Activated T-helper 1 cell treated with anti-CD3 and anti-CD28 coated beads, Interleukin-12 subunit alpha, Interleukin-12 subunit beta, Interleukin-2, Interleukin-4 antibody, amounts not matched to agents 30 ng/mL and 10 ng/mL and 1 ng/mL, durations not matched to agents 14 hours and 24 hours and 36 hours (primary cell): ENCODE data around the gene UGP2. TPM values are rescaled to one million over a fixed set of nuclear protein-coding genes. Genes with fewer than 3 reads are reported as not detected.
"Not testable (repeated sequence)": the region's sequence is repeated elsewhere in the genome, so short reads cannot be mapped to it uniquely, and the experiment has no call there.

Experiments
- DNase-seq: peaks from one replicate; pipeline ENCODE4 v3.0.0; 2021; ENCODE audit warnings: low spot score
- H3K27ac Mint-ChIP-seq: one replicate; pipeline ENCODE4 v1.8.0; 2021; ENCODE audit warnings: mild to moderate bottlenecking, mixed read lengths
- H3K27me3 Mint-ChIP-seq: one replicate; pipeline ENCODE4 v1.8.0; 2022; ENCODE audit warnings: mild to moderate bottlenecking, moderate library complexity, mixed read lengths; ENCODE audit not compliant: insufficient read depth
- H3K36me3 Mint-ChIP-seq: one replicate; pipeline ENCODE4 v1.8.0; 2021; ENCODE audit warnings: low read depth, mixed read lengths
- H3K4me1 Mint-ChIP-seq: one replicate; pipeline ENCODE4 v1.8.0; 2021; ENCODE audit warnings: low read depth, mixed read lengths
- H3K4me3 Mint-ChIP-seq: one replicate; pipeline ENCODE4 v1.8.0; 2021; ENCODE audit warnings: mild to moderate bottlenecking, moderate library complexity, mixed read lengths
- H3K9me3 Mint-ChIP-seq: one replicate; pipeline ENCODE4 v1.8.0; 2021; ENCODE audit warnings: mixed read lengths
- intact Hi-C: fragments of 100-400 bp; cut with micrococcal nuclease; formaldehyde crosslinking; loops from one replicate; pipeline ENCODE4 v1.15.1; 2024
- total RNA-seq: library from RNA; stranded (reverse); gene quantifications from 2 replicates; pipeline ENCODE4 v1.2.3, GENCODE V29; 2022

The UGP2 gene
- total RNA-seq: 60.3 and 65.9 TPM in 2 replicates

DNA sequence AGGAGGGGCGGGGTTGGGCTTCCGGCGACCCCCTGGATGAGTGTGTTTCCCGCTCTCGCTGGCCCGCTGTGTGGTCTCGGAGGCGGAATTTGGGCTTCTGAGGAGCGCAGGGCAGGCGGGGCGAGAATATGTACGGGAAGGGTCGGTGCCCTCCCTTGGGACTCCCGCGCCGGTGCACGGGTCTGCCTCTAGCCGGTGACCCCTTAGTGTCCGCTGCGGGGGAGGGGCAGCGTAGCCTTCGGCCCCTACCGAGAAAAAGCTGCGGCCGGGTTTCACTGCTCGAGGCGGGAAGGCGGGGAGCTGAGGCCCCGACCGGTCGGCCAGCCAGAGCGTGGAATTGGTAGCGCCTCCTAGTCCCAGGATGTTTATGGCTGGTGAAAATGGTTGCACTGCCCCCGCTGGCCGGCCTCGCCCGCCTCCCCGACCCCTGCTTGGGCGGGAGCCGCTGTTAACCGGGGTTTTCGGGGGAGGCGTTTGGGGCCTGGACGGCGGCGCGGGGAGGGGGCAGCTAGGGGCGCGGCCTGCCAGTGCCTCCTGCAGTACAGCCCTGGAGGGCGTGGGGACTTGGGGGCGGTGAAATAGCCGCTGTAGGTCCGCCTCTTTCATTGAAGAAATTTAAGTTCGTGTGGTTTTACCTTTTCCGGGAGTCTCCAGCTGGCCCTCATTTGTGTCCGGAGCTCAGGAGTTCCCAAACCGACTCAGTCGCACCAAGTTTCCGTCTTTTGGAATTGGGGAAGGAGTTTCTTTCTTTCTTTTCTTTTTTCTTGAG is at the start of gene UGP2:
TSS of gene UGP2 (plus strand) at position 643 of the 769 bp plus-strand sequence. CDS start 290 bp downstream, outside the sequence.
- Mint-ChIP-seq H3K27me3 (no peaks in the 10 kb centered on the region), H3K36me3 (peaks cover 16% of the 10 kb centered on the region), H3K4me3 (peak within 1 kb of the TSS; percentile 99), H3K27ac (peak within 1 kb of the TSS; percentile 99), H3K9me3 (no peaks in the 10 kb centered on the region), H3K4me1 (peaks cover 47% of the 10 kb centered on the region)
- DNase-seq: peak; percentile 83
- intact Hi-C loops: loop anchor here (1.0 to 10.0 kb wide), 14 partner anchors 9 to 1957 kb away; partner anchors contain the start of genes ACTR2, AFTPH, CCT4 and CEP68

DNA sequence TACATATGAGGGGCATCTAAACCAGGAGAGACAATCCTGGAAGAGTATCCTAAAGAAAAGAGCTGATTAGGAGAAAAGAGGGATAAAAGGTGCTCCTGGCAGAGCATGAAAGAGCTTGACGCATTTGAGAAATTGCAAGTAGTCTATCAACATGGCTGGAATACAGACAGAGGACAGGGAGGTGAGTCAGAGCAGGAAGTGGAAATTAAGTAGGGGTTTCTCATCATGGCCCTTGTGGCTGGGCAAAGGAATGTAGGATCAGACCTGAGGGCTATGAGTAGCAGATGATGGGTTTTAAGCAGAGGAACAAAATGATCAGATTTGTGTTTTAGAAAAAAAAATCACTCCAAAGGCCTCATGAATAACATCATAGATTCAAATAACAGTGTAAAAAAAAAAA is 49.2 kb upstream of the UGP2 start:
- DNase-seq: no peak
- Mint-ChIP-seq H3K27me3 (no peaks in the 10 kb centered on the region), H3K9me3 (peaks cover 7% of the 10 kb centered on the region), H3K4me1 (no peaks in the 10 kb centered on the region), H3K27ac (no peak overlapping the region), H3K4me3 (no peak overlapping the region), H3K36me3 (no peaks in the 10 kb centered on the region)
- intact Hi-C loops: no loop called here

DNA sequence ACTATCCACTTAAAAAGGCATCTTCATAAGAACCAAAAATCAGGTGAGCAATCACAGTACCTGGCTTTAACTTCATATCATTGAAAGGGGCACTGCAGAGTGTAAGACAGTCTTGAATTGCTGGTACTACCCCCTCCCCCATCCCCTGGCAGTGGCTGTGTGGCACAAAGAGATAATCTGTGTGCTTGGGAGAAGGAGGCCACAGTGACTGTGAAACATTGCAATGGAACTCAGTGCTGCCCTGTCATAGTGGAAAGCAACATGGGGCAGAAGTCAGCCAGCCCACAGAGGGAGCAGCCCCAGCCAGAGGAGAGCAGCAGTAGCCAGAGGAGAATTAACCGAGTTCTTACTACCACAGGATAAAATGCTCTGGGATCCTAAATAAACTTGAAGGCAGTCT is 45.3 kb upstream of the UGP2 start:
- intact Hi-C loops: no loop called here
- DNase-seq: no peak
- Mint-ChIP-seq H3K9me3 (peaks cover 7% of the 10 kb centered on the region), H3K36me3 (no peaks in the 10 kb centered on the region), H3K27ac (no peak overlapping the region), H3K4me1 (no peaks in the 10 kb centered on the region), H3K4me3 (no peak overlapping the region), H3K27me3 (peaks cover 1% of the 10 kb centered on the region)

DNA sequence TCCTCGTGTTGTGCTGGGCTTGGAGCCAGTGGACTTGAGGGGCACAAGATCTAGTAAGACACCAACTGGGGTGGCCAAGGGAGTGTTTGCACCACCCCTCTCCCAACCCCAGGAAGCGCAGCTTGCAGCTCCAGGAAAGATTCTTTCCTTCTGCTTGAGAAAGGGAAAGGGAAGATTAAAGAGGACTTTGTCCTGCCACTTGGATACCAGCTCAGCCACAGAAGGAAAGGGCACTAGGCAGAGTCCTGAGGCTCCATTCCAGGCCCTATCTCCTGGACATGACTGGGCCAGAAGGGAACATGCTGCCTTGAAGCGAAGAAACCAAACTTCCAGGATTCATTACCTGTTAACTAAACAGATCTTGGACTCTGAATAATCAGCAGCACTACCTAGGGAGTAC is 44.9 kb upstream of the UGP2 start:
- H3K4me1 Mint-ChIP-seq: no peaks in the 10 kb centered on the region
- intact Hi-C loops: no loop called here
- no peak overlapping the region for H3K27ac Mint-ChIP-seq
- H3K36me3 Mint-ChIP-seq: no peaks in the 10 kb centered on the region
- DNase-seq: no peak
- H3K27me3 Mint-ChIP-seq: peaks cover 1% of the 10 kb centered on the region
- H3K4me3 Mint-ChIP-seq: no peak overlapping the region
- peaks cover 7% of the 10 kb centered on the region for H3K9me3 Mint-ChIP-seq

DNA sequence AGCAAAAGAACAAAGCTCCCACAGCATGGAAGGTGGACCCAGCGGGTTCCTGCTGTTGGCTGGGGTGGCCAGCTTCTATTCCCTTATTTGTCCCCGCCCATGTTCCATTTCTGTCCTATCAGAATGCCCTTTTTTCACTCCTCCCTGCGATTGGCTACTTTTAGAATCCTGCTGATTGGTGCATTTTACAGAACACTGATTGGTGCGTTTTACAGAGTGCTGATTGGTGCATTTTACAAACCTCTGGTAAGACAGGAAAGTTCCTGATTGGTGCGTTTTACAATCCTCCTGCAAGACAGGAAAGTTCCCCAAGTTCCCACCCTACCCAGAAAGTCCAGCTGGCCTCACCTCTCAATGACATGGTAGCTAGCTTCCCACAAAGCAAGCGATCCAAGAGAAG is 40.2 kb upstream of the UGP2 start:
- no peaks in the 10 kb centered on the region for H3K4me1 Mint-ChIP-seq
- H3K27me3 Mint-ChIP-seq: peaks cover 3% of the 10 kb centered on the region

DNA sequence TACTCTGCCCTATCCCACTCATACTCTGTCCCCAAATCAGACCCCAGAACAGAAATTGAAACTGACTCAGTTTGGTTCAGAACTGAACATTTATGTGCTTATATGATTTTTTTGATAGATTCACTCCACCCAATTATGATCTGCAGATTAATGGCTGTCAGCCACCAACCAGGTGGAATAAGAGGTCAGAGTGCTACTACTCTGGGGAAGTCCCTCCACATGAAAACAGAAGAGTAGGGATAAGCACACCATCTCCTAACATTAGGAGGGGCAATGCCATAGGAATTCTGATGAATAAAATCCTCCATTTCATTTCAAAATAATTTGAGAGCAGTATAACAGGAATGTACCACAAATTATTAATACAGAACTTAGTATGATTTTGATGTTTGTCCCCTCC is 36.3 kb upstream of the UGP2 start:
- no peak for DNase-seq
- H3K4me1 Mint-ChIP-seq: no peaks in the 10 kb centered on the region

More for the DNA sequence above, 40.2 kb upstream of the UGP2 start:
- Mint-ChIP-seq H3K9me3 (no peaks in the 10 kb centered on the region), H3K4me3 (no peak overlapping the region), H3K27ac (no peak overlapping the region), H3K36me3 (no peaks in the 10 kb centered on the region)
- intact Hi-C loops: no loop called here
- no peak for DNase-seq

DNA sequence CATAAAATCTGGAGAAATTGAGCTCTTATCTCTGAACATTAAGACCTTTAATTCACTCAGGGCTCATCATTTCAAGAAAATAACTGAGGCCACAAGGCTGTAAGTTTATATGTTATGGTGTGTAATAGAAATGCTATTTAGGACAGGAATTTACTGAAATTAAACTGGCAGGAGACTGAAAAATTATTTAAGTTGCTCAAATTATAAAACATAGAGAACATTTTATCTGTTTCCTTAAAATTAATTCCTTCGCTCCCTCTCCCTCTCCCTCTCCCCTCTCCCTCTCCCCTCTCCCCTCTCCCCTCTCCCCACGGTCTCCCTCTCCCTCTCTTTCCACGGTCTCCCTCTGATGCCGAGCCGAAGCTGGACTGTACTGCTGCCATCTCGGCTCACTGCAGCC is 33.7 kb upstream of the UGP2 start:
- H3K27ac Mint-ChIP-seq, H3K27me3 Mint-ChIP-seq, H3K36me3 Mint-ChIP-seq, H3K4me1 Mint-ChIP-seq, H3K4me3 Mint-ChIP-seq, DNase-seq, H3K9me3 Mint-ChIP-seq, intact Hi-C loops: not testable (repeated sequence)

More for the DNA sequence above, 36.3 kb upstream of the UGP2 start:
- intact Hi-C loops: no loop called here
- Mint-ChIP-seq H3K27ac (no peak overlapping the region), H3K4me3 (no peak overlapping the region), H3K36me3 (no peaks in the 10 kb centered on the region), H3K9me3 (no peaks in the 10 kb centered on the region), H3K27me3 (peaks cover 2% of the 10 kb centered on the region)

DNA sequence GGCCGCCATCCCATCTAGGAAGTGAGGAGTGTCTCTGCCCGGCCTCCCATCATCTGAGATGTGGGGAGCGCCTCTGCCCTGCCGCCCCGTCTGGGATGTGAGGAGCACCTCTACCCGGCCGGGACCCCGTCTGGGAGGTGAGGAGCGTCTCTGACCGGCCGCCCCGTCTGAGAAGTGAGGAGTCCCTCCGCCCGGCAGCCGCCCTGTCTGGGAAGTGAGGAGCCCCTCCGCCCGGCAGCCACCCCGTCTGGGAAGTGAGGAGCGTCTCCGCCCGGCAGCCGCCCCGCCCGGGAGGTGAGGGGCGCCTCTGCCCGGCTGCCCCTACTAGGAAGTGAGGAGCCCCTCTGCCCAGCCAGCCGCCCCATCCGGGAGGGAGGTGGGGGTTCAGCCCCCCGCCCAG is 32.8 kb upstream of the UGP2 start:
- DNase-seq, H3K36me3 Mint-ChIP-seq, H3K9me3 Mint-ChIP-seq, H3K27ac Mint-ChIP-seq, H3K27me3 Mint-ChIP-seq, H3K4me3 Mint-ChIP-seq, intact Hi-C loops, H3K4me1 Mint-ChIP-seq: not testable (repeated sequence)

DNA sequence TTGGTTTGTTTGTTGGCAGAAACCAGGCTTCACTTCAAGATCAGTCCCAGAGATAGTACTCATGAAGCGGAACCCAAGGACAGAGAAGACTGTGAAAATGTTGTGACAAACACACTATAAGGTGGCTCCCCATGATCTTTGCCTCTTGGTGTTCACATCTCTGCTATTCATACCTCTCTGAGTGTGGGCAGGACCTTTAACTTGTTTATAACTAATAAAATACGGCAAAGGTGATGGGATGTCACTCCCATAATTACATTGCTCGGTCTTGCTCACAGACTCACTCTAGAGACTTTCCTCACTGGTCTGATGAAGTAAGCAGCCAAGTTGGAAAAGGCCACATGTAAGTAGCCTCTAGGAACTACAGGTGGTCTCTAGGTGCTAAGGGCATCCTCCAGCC is 30.6 kb upstream of the UGP2 start:
- intact Hi-C loops: no loop called here
- H3K4me3 Mint-ChIP-seq: no peak overlapping the region
- peaks cover 8% of the 10 kb centered on the region for H3K27me3 Mint-ChIP-seq
- no peaks in the 10 kb centered on the region for H3K9me3 Mint-ChIP-seq
- H3K4me1 Mint-ChIP-seq: no peaks in the 10 kb centered on the region
- no peak overlapping the region for H3K27ac Mint-ChIP-seq
- no peak for DNase-seq
- H3K36me3 Mint-ChIP-seq: no peaks in the 10 kb centered on the region

DNA sequence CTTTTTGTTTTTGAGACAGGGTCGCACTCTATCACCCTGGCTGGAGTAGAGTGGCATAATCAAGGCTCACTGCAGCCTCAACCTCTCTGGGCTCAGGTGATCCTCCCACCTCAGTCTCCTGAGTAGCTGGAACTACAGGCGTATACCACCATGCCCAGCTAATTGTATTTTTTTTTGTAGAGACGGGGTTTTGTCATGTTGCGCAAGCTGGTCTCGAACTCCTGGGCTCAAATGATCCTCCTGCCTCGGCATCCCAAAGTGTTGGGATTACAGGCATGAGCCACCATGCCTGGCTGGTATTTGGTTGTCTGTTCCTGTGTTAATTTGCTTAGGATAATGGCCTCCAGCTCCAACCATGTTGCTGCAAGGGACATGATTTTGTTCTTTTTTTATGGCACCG is 29.8 kb upstream of the UGP2 start:
- H3K36me3 Mint-ChIP-seq, H3K4me1 Mint-ChIP-seq, intact Hi-C loops, H3K27me3 Mint-ChIP-seq, H3K9me3 Mint-ChIP-seq, H3K4me3 Mint-ChIP-seq, H3K27ac Mint-ChIP-seq, DNase-seq: not testable (repeated sequence)

DNA sequence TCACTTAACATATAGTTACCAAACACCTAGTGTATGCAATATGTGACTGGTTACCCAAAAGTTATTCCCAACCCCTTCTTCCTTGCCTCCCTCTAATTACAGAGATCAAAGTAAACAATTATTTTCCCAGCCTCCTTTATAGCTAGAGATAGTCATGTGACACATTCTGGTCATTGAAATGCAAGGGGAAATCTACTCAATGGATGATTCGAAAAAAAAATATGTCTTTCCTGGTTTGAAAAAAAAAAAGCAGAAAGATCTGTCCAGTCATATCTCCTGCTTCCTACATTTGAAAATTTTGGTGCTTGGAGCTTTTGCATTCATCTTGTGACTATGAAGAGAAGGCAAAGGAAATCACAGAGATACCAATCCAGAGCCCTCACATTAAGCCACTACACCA is 27.6 kb upstream of the UGP2 start:
- Mint-ChIP-seq H3K36me3 (no peaks in the 10 kb centered on the region), H3K4me1 (no peaks in the 10 kb centered on the region), H3K27ac (no peak overlapping the region), H3K27me3 (peaks cover 8% of the 10 kb centered on the region), H3K4me3 (no peak overlapping the region), H3K9me3 (no peaks in the 10 kb centered on the region)
- no peak for DNase-seq
- intact Hi-C loops: no loop called here

DNA sequence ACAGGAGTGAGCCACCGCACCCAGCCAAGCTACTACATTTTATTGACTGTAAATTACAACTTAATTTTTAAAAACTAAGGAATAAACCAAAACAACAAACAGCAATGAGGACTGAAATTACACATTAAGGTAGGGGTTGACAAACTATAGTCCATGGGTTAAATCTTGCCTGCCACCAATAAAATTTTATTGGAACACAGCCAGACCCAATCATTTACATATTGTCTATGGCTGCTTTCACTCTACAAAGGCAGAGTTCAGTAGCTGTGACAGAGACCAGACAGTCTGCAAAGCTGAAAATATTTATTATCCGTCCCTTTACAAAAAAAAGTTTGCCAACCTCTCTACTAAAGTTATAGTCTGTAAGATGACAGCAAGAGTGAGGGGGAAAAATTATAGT is 24.3 kb upstream of the UGP2 start:
- Mint-ChIP-seq H3K4me3 (no peak overlapping the region), H3K27me3 (no peaks in the 10 kb centered on the region), H3K4me1 (no peaks in the 10 kb centered on the region), H3K27ac (no peak overlapping the region), H3K9me3 (no peaks in the 10 kb centered on the region), H3K36me3 (no peaks in the 10 kb centered on the region)
- no peak for DNase-seq
- intact Hi-C loops: no loop called here

DNA sequence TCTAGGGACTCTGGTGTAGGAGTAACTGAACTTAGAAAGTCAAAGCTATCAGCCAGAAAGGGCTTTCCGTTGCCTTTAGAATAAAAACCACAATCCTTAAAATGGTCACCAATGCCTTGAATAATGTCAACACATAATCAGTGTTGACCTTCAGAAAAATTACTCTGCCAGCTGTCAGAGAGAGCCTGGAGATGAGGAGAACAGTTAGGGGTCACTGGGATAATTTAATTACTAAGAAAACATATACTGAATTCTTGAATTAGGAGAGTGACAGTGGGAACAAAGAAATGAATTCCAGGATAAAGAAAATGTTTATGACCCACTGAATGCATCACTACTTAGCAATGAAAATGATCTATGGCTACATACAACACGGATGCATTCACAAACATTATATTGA is 23.4 kb upstream of the UGP2 start:
- no peaks in the 10 kb centered on the region for H3K36me3 Mint-ChIP-seq
- H3K27me3 Mint-ChIP-seq: no peaks in the 10 kb centered on the region
- intact Hi-C loops: no loop called here
- no peaks in the 10 kb centered on the region for H3K4me1 Mint-ChIP-seq
- no peak overlapping the region for H3K4me3 Mint-ChIP-seq
- no peak overlapping the region for H3K27ac Mint-ChIP-seq
- DNase-seq: no peak
- no peaks in the 10 kb centered on the region for H3K9me3 Mint-ChIP-seq

DNA sequence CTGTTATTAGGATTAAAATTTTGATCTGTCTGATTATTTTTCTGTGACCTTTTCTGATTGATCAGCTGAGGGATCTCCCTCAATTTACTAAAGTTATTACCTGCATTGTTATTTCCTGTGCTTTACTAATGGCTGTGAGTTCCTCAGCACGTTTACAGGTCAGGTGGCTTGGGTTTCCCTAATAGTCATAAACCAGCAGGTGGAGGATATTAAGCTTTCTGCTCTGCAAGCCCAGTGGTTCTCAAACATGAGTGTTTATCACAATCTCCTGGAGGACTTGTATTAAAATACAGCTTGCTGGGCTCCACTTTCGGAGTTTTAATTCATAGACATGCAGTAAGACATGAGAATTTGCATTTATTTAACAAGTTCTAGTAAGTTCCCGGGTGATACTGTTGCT is 22.4 kb upstream of the UGP2 start:
- intact Hi-C loops: no loop called here
- no peak overlapping the region for H3K27ac Mint-ChIP-seq

More for the DNA sequence above, 22.4 kb upstream of the UGP2 start:
- no peak overlapping the region for H3K4me3 Mint-ChIP-seq
- peaks cover 1% of the 10 kb centered on the region for H3K36me3 Mint-ChIP-seq
- no peak for DNase-seq
- H3K4me1 Mint-ChIP-seq: no peaks in the 10 kb centered on the region
- no peaks in the 10 kb centered on the region for H3K9me3 Mint-ChIP-seq
- H3K27me3 Mint-ChIP-seq: peaks cover 3% of the 10 kb centered on the region
